Measurements from ENCODE around the gene DDX25. TPM values are rescaled to one million over a fixed set of nuclear protein-coding genes. Genes with fewer than 3 reads are reported as not detected.
A peak's percentile ranks its signal among the peaks of the same experiment; 100 is the strongest.

Gene DDX25
- total and polyA plus RNA-seq, 2 of the 13 experiments (the other 11 are each of a cell fraction or from before 2014, with no cell fraction given), result 0.17 to 0.29 TPM

DNA sequence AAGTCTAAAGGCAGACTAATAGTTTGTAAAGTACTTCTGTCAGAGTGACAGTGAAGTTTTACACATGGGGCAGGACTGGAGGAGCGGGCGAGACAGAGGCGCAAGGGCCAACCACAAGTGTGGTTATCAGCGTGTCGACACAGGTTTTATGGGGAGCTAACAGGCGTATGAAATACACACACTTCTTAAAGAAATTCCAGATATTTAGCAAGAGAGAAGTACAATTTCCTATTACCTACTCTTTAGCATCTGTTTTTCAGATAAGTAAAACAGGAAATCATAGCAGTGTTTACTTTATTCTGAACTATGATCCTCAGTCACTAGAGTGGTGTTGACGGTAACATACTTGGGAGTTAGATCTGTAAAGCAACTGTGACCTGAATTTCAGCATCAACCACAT is 64.0 kb downstream of the DDX25 start (continued):
- TF ChIP-seq ZNF292 (CRISPR knock-in tag; IDR thresholded peaks at IDR 0.05; ENCODE audit: borderline replicate concordance, low read depth), result no peak
- TF ChIP-seq SNAPC2 (CRISPR knock-in tag; IDR thresholded peaks at IDR 0.05), result no peak
- TF ChIP-seq ZBTB38 (CRISPR knock-in tag; IDR thresholded peaks at IDR 0.05), result peak; percentile 83
- TF ChIP-seq, protein P1, sequence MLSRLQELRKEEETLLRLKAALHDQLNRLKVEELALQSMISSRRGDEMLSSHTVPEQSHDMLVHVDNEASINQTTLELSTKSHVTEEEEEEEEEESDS (CRISPR knock-in tag; IDR thresholded peaks at IDR 0.05; ENCODE audit: borderline replicate concordance), result no peak
- no peak for TF ChIP-seq ZNF660 (CRISPR knock-in tag; IDR thresholded peaks at IDR 0.05; ENCODE audit: borderline replicate concordance, low read depth)
- TF ChIP-seq SP2 (CRISPR knock-in tag; IDR thresholded peaks at IDR 0.05), result no peak
- no peak for TF ChIP-seq ARHGAP35 (CRISPR knock-in tag; IDR thresholded peaks at IDR 0.05; ENCODE audit: borderline replicate concordance)
- TF ChIP-seq, protein P2, sequence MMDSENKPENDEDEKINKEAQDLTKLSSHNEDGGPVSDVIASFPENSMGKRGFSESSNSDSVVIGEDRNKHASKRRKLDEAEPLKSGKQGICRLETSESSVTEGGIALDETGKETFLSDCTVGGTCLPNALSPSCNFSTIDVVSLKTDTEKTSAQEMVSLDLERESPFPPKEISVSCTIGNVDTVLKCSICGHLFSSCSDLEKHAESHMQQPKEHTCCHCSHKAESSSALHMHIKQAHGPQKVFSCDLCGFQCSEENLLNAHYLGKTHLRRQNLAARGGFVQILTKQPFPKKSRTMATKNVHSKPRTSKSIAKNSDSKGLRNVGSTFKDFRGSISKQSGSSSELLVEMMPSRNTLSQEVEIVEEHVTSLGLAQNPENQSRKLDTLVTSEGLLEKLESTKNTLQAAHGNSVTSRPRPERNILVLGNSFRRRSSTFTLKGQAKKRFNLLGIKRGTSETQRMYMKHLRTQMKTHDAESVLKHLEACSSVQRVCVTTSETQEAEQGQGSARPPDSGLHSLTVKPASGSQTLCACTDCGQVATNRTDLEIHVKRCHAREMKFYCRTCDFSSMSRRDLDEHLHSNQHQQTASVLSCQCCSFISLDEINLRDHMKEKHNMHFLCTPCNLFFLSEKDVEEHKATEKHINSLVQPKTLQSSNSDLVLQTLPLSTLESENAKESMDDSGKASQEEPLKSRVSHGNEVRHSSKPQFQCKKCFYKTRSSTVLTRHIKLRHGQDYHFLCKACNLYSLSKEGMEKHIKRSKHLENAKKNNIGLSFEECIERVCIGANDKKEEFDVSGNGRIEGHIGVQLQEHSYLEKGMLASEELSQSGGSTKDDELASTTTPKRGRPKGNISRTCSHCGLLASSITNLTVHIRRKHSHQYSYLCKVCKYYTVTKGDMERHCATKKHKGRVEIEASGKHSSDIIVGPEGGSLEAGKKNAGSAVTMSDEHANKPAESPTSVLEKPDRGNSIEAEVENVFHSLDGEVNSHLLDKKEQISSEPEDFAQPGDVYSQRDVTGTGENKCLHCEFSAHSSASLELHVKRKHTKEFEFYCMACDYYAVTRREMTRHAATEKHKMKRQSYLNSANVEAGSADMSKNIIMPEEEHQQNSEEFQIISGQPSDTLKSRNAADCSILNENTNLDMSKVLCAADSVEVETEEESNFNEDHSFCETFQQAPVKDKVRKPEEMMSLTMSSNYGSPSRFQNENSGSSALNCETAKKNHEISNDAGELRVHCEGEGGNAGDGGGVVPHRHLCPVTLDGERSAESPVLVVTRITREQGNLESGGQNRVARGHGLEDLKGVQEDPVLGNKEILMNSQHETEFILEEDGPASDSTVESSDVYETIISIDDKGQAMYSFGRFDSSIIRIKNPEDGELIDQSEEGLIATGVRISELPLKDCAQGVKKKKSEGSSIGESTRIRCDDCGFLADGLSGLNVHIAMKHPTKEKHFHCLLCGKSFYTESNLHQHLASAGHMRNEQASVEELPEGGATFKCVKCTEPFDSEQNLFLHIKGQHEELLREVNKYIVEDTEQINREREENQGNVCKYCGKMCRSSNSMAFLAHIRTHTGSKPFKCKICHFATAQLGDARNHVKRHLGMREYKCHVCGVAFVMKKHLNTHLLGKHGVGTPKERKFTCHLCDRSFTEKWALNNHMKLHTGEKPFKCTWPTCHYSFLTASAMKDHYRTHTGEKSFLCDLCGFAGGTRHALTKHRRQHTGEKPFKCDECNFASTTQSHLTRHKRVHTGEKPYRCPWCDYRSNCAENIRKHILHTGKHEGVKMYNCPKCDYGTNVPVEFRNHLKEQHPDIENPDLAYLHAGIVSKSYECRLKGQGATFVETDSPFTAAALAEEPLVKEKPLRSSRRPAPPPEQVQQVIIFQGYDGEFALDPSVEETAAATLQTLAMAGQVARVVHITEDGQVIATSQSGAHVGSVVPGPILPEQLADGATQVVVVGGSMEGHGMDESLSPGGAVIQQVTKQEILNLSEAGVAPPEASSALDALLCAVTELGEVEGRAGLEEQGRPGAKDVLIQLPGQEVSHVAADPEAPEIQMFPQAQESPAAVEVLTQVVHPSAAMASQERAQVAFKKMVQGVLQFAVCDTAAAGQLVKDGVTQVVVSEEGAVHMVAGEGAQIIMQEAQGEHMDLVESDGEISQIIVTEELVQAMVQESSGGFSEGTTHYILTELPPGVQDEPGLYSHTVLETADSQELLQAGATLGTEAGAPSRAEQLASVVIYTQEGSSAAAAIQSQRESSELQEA (CRISPR knock-in tag; IDR thresholded peaks at IDR 0.05; ENCODE audit: not compliant biosample characterization), result no peak
- TF ChIP-seq, protein P3, sequence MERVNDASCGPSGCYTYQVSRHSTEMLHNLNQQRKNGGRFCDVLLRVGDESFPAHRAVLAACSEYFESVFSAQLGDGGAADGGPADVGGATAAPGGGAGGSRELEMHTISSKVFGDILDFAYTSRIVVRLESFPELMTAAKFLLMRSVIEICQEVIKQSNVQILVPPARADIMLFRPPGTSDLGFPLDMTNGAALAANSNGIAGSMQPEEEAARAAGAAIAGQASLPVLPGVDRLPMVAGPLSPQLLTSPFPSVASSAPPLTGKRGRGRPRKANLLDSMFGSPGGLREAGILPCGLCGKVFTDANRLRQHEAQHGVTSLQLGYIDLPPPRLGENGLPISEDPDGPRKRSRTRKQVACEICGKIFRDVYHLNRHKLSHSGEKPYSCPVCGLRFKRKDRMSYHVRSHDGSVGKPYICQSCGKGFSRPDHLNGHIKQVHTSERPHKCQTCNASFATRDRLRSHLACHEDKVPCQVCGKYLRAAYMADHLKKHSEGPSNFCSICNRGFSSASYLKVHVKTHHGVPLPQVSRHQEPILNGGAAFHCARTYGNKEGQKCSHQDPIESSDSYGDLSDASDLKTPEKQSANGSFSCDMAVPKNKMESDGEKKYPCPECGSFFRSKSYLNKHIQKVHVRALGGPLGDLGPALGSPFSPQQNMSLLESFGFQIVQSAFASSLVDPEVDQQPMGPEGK (CRISPR knock-in tag; IDR thresholded peaks at IDR 0.05), result no peak
- no peak for TF ChIP-seq ZBTB20 (CRISPR knock-in tag; IDR thresholded peaks at IDR 0.05; ENCODE audit: borderline replicate concordance, low read depth)
- no peak for TF ChIP-seq STAT5B (CRISPR knock-in tag; IDR thresholded peaks at IDR 0.05)
- no peak for TF ChIP-seq ZNF616 (CRISPR knock-in tag; IDR thresholded peaks at IDR 0.05; ENCODE audit: low read depth)
- no peak for TF ChIP-seq SKI (IDR thresholded peaks at IDR 0.05; ENCODE audit: partially characterized antibody)
- TF ChIP-seq TOPORS (CRISPR knock-in tag; IDR thresholded peaks at IDR 0.05), result no peak
- TF ChIP-seq, protein P4, sequence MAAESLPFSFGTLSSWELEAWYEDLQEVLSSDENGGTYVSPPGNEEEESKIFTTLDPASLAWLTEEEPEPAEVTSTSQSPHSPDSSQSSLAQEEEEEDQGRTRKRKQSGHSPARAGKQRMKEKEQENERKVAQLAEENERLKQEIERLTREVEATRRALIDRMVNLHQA (CRISPR knock-in tag; IDR thresholded peaks at IDR 0.05), result no peak
- TF ChIP-seq SUZ12 (IDR thresholded peaks at IDR 0.05; ENCODE audit: low read depth, low read length), result no peak
- no peak for TF ChIP-seq SRF (IDR thresholded peaks at IDR 0.05; ENCODE audit: low read depth, low read length)
- TF ChIP-seq, protein P5, sequence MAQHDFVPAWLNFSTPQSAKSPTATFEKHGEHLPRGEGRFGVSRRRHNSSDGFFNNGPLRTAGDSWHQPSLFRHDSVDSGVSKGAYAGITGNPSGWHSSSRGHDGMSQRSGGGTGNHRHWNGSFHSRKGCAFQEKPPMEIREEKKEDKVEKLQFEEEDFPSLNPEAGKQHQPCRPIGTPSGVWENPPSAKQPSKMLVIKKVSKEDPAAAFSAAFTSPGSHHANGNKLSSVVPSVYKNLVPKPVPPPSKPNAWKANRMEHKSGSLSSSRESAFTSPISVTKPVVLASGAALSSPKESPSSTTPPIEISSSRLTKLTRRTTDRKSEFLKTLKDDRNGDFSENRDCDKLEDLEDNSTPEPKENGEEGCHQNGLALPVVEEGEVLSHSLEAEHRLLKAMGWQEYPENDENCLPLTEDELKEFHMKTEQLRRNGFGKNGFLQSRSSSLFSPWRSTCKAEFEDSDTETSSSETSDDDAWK (CRISPR knock-in tag; IDR thresholded peaks at IDR 0.05), result no peak
- peak; percentile 27; the same call in 1 of the 2 replicates for TF ChIP-seq FOXJ3 (CRISPR knock-in tag; IDR thresholded peaks at IDR 0.05; ENCODE audit: borderline replicate concordance)
